ENCODE measurements around the gene ADGRG7. TPM values are rescaled to one million over a fixed set of nuclear protein-coding genes. Genes with fewer than 3 reads are reported as not detected.

ADGRG7 gene
- polyA plus RNA-seq, 2 of the 4 experiments (the other 2 are of a cell fraction), result 0.09 TPM; not detected in 1

- 26% methylated on average over 3 of the region's 3 CpGs for WGBS (ENCODE audit: missing lambda C conversion rate)
- no peak for FAIRE-seq
- no peak for DNase-seq (ENCODE audit: low read depth in 1 of 2, low spot score in 1 of 2)
- peaks cover 6% of the 10 kb centered on the region; the same call in 1 of the 3 replicates for H3K4me1 ChIP-seq
- no peak overlapping the region for H3K4me2 ChIP-seq
- no peaks in the 10 kb centered on the region for H3K9me3 ChIP-seq
- ChIA-PET CTCF (interaction anchor here (0.9 to 1.0 kb wide), 2 partner anchors 11 to 585 kb away, joined by 3 read pairs; no protein-coding TSS in a partner anchor), POLR2A (no interaction called here)
- H3K4me3 ChIP-seq, result no peak overlapping the region
- H3K27ac ChIP-seq, result no peak overlapping the region
- no peak for ATAC-seq
- no peak for TF ChIP-seq ZC3H11A (IDR thresholded peaks at IDR 0.05)
- no peak for TF ChIP-seq SREBF2 (IDR thresholded peaks at IDR 0.05)
- TF ChIP-seq TFCP2L1 (CRISPR knock-in tag; IDR thresholded peaks at IDR 0.05), result no peak
- TF ChIP-seq MAFK (IDR thresholded peaks at IDR 0.05; ENCODE audit: partially characterized antibody), result no peak
- TF ChIP-seq FOSB (CRISPR knock-in tag; IDR thresholded peaks at IDR 0.05), result no peak
- no peak for TF ChIP-seq HMGXB4 (CRISPR knock-in tag; IDR thresholded peaks at IDR 0.05; ENCODE audit: borderline replicate concordance)
- TF ChIP-seq E2F6 (IDR thresholded peaks at IDR 0.05; ENCODE audit: borderline replicate concordance, low read depth), result no peak
- no peak for TF ChIP-seq NR3C1 (IDR thresholded peaks at IDR 0.05)
- TF ChIP-seq FOSL2 (IDR thresholded peaks at IDR 0.05), result no peak
- no peak for TF ChIP-seq FOSL2 (CRISPR knock-in tag; IDR thresholded peaks at IDR 0.05)
- TF ChIP-seq KDM5A (IDR thresholded peaks at IDR 0.05), result no peak
- TF ChIP-seq MAZ (IDR thresholded peaks at IDR 0.05; ENCODE audit: borderline replicate concordance, low read depth, low read length), result no peak
- TF ChIP-seq RNF2 (IDR thresholded peaks at IDR 0.05; ENCODE audit: borderline replicate concordance, low read depth), result no peak
- no peak for TF ChIP-seq CBX2 (IDR thresholded peaks at IDR 0.05; ENCODE audit: borderline replicate concordance, low read depth)
- TF ChIP-seq JUNB (IDR thresholded peaks at IDR 0.05), result no peak
- TF ChIP-seq RARB (CRISPR knock-in tag; IDR thresholded peaks at IDR 0.05), result no peak
- TF ChIP-seq HEYL (CRISPR knock-in tag; IDR thresholded peaks at IDR 0.05), result no peak
- TF ChIP-seq POLR2A (IDR thresholded peaks at IDR 0.05; ENCODE audit: low read length), result no peak
- no peak for TF ChIP-seq CHD2 (IDR thresholded peaks at IDR 0.05; ENCODE audit: low read length, partially characterized antibody)
- TF ChIP-seq HOXB5 (CRISPR knock-in tag; IDR thresholded peaks at IDR 0.05), result no peak
Measured at GRCh38 chr3:100611221-100611620, 1.8 kb downstream of the ADGRG7 start.

GRCh38 chr3:100613721-100614390 is 4.5 kb downstream of the ADGRG7 start:
- H3K9me3 ChIP-seq, result no peaks in the 10 kb centered on the region
- POLR2A ChIA-PET, result no interaction called here
- TF ChIP-seq HDAC2 (IDR thresholded peaks at IDR 0.05), result no peak
- no peak for TF ChIP-seq EHF (CRISPR knock-in tag; IDR thresholded peaks at IDR 0.05)
- no peak for TF ChIP-seq HOXA7 (CRISPR knock-in tag; IDR thresholded peaks at IDR 0.05)
- no peak for TF ChIP-seq HOXB13 (CRISPR knock-in tag; IDR thresholded peaks at IDR 0.05; ENCODE audit: low read depth)
- no peak for TF ChIP-seq NPAS2 (CRISPR knock-in tag; IDR thresholded peaks at IDR 0.05; ENCODE audit: borderline replicate concordance)
- TF ChIP-seq KDM5A (IDR thresholded peaks at IDR 0.05), result no peak
- peaks cover 6% of the 10 kb centered on the region; the same call in 1 of the 3 replicates for H3K4me1 ChIP-seq
- FAIRE-seq (no peak), ATAC-seq (no peak), DNase-seq (ENCODE audit: low read depth in 1 of 2, low spot score in 1 of 2) (no peak)
- 23% methylated on average over 4 of the region's 4 CpGs for WGBS (ENCODE audit: missing lambda C conversion rate)
- peak overlapping the region; percentile 33 for H3K4me2 ChIP-seq
- no peak overlapping the region for H3K27ac ChIP-seq
- CTCF ChIA-PET, result no interaction called here
- no peak overlapping the region for H3K4me3 ChIP-seq

DNA sequence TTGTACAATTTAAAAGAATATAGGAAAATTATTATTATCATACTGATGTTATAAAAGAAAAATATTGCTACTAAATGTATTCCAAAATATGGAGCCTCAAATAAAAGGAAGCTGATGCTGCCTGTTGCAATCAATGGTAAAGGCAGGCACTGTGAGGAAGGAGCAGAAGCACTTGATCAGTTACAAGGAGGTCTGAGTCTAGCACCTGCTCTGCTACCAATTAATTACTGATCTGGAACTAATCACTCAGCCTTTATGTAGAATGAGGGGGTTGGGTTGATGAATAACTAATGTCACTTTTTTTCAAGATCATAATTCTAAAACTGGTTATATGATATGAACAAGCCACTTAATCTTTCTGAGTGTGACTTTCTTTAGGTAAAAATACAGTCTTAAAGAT is 5.5 kb downstream of the ADGRG7 start:
- DNase-seq (ENCODE audit: low read depth in 1 of 2, low spot score in 1 of 2), result no peak
- no peak overlapping the region for H3K4me2 ChIP-seq
- H3K4me1 ChIP-seq, result peaks cover 6% of the 10 kb centered on the region; the same call in 1 of the 3 replicates
- H3K9me3 ChIP-seq, result no peaks in the 10 kb centered on the region
- H3K4me3 ChIP-seq, result no peak overlapping the region
- no peak for FAIRE-seq
- POLR2A ChIA-PET, result no interaction called here
- no peak for TF ChIP-seq FOSB (CRISPR knock-in tag; IDR thresholded peaks at IDR 0.05)
- no peak for TF ChIP-seq SMC3 (IDR thresholded peaks at IDR 0.05)
- no peak for TF ChIP-seq RARB (CRISPR knock-in tag; IDR thresholded peaks at IDR 0.05)
- no peak for TF ChIP-seq MAX (IDR thresholded peaks at IDR 0.05)
- TF ChIP-seq MYC (IDR thresholded peaks at IDR 0.05; ENCODE audit: borderline replicate concordance, low read length), result no peak
- TF ChIP-seq NPAS2 (CRISPR knock-in tag; IDR thresholded peaks at IDR 0.05; ENCODE audit: borderline replicate concordance), result no peak
- TF ChIP-seq BHLHE40 (IDR thresholded peaks at IDR 0.05; ENCODE audit: low read depth, low read length), result no peak
- no peak for ATAC-seq
- no peak overlapping the region for H3K27ac ChIP-seq
- CTCF ChIA-PET, result no interaction called here
